Raji (cell line): ENCODE data around the gene NIBAN1.

Source experiments
- POLR2A ChIP-seq: IDR thresholded peaks from 2 replicates; pipeline ENCODE4 v1.6.1; 2011; ENCODE audit warnings: low read depth, low read length, control low read depth; ENCODE audit not compliant: insufficient read depth

NIBAN1 gene

DNA sequence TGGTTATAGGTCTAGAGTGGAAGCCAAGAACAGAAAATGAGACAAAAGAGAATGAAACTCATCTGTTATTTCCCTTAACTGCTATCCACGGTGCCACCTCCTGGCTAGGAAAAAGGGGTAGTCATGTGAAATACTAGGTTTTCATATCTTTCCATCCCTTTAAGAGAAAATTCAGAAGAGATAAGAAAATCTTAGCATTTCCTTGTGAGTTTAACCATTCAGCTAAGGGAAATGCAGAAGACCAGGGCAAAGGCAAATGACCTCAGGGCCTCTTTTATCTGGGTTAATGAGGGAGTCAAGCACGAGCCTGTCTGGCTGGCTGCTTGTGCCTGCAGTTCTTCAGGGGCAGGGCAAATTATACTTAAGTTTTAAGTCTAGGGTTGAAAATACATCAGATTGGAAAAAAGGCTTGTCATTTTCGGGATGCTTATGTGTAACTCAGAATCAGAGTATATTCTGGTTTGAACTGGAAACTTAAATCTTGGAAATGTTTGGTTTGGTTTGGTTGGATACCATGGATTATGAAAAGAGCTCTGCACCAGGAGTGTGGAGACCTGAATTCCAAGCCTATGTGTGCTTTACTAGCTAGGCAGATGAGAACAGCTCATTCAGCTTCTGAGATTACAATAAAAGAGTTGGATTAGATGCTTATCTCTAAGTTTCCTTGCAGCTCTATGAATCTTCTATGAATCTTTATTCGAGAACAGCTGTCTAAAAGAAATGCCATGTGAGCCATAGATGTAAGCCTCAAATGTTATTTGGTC, 19.9 kb downstream of the NIBAN1 start:
- TF ChIP-seq POLR2A: no peak

DNA sequence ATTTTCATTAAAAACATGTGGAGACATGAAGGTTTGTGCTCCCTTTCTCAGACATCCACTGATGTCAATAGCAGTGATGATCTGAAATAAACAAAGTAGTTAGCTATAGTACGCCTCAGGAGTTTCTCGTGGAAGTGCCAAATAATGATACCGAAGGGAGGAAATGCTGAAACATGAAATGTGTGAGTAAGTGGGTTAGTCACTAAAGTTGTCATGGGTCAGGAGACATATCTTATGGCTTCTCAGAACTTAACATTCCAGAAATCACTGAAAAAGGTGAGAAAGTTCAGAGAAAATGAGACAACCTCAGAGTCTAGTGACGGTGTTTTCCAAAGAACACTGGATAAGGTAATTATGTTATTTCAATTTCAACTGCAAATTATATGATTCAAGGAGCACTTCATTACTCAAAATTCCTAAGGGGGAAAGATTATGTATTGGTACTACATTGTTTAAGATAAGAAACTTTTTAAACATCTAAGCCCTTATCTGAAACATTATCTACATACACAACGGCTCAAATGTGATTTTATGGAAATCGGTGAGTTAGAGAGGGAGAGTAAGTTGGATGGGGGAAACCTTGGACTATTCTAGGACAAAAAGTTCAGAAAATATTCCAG, 20.6 kb downstream of the NIBAN1 start:
- TF ChIP-seq POLR2A: no peak

DNA sequence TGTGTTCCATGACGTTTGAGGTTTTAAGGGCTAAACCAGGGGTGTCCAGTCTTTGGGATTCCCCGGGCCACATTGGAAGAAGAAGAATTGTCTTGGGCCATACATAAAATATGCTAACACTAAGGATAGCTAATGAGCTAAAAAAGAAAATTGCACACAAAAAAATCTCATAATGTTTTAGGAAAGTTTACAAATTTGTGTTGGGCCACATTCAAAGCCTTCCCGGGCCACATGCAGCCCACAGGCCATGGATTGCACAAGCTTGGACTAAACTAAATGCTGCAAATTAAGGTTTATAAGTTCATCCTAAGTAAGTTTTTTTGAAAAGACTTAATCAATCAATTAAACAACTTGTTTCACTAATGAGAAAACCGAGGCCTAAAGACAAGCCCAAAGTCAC, 21.9 kb downstream of the NIBAN1 start:
- TF ChIP-seq POLR2A: no peak

DNA sequence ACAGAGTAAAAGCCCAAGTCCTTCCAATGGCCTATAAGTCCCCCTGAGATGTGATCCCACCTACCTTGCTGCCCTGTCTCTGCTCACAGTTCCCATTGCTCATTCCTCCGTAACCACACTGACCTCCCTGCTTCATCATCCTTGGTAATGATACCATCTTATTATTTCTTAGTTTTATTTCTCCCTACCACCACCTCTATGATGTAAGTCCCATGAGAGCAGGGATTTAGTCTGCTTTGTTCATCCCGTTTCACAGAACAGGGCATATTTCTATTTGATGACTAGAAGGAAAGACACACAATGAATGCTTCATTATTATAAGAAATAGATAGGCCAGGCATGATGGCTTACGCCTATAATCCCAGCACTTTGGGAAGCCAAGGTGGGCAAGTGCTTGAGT, 22.5 kb downstream of the NIBAN1 start:
- no peak for TF ChIP-seq POLR2A

DNA sequence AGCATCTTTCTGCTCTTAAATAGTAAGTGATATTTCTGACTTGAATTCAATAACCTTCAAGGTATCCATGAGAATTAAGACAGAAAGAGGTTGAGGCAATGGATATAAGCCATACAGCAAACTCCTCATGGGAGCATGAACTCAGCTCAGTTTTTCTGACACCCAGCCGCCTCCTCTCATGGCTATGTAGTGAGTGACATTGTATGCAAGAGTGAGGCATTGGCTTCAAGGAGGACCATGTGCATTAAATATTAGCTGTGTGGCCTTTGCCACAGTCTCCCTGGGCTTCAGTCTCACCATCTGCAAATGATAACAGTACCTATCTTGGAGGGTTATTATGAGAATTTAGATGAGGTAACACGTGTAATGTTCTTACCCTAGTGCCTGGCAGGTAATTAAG, 23.4 kb downstream of the NIBAN1 start:
- no peak for TF ChIP-seq POLR2A

DNA sequence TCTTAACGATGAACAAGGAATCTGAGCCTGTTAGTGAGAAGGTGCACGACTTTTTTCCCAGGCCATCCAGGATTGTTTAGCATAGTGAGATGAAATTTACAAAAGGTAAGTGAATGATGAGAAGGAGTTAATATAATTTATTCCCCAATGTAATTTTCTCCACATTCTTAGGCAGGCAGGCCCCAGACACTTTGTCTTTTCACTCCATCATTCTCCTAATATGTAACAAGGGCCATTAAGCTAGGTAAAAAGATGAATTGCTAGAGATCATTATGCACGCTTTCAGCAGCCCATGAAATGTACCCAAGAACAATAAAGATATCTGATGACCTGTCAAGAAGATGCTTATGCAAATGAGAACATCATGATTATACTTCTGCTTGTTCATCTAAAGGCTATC, 24.1 kb downstream of the NIBAN1 start:
- no peak for TF ChIP-seq POLR2A

DNA sequence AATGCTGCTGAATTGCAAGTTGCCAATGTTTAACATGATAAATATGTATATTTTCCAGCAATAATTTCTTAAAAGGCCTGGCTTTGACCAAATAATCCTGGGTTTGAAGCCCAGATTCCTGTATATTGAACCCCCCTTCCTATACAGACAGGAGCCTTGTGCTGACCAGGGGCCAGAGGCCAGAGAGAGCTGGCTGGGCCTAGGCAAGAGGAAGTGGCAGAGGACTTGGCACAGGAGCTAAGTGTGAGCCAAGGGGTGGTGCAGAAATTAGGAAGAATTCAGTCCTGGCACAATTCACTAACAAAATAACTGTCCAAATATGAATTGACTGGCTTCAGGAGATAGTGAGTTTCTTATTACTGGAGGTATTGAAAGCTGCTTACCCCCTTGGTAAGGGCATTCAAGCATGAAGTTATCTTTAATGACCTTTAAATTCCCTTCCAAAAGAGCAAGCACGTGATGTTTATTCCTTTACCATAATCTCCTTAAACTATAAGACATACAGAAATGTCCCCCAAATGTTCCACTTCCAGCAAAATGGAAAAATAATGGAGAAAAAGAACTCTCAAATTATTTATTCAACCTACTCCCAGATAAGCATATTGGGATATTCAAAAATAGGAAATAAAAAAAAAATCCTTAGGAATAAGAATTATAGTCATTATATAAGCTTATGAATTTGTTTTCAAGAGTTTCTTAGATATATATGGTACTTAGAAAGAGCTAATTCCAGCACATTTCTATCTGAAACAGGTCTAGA, 26.6 kb downstream of the NIBAN1 start:
- no peak for TF ChIP-seq POLR2A

DNA sequence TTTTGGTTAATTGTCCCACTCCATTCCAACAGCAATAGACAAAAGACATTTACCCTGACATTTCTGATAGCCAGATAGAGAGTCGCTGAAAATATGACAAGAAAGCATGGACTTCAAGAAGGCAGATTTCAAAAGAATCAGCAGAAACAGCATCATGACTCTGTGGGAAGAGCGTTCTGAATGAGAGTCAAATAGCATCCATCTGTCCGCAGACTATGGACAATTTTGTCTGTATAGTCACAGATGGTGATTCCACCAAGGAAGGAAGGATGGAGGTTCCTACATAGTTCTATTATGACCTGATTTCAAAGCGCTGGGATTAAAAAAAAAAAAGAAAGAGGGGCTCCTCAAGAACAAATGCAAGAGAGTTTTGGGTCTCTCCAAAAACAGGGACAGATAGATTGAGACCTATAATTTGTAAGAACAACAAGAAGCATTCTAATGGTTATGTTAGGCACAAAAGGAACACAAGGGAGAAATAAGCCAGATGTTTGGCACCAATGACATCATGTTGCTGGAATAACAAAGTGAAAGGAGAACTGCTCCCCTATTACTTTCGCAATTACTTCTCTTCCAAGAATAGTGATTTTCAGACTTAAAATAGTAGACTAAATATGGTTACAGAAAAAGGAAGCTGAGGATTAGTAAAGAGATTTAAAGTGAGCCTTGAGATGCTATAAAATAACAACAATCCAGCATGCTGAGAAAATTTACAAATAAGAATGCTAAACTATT, 28.5 kb downstream of the NIBAN1 start:
- no peak for TF ChIP-seq POLR2A

DNA sequence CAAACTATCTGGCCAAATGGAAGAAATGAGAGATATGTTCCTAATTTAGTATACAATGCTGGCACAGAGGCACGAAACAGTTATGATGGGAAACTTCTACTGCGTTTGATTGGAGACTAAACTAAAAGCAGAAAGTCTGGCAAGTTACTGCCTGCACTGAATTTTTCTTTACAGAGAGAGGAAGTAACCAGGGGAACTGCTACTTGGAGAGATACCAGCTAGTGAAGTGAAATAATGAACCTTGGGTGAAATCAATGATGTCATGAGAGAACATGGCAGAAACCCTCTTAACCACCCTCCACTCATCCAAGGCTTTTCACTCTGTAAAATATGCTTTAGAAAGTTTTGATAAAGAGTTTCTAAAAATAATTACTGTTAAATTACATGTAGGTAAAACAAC, 29.3 kb downstream of the NIBAN1 start:
- TF ChIP-seq POLR2A: no peak

DNA sequence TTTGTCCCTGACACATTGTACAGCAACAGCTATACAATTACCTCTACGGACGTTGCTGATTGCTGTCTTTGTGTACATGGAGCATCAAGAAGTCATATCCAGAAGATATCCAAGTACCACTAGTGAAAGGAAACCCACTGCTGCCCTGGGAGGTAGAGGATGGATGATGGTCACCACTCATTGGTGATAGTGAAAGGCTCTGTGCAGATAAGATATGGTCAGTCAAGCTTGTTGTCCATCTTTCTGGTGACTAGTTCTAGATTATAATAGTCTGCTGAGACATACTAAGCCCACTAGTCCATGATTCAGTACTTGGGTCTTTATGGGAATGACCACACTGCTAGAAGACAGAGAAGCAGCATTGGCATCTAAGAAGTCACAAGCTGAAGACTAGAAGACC, 30.3 kb downstream of the NIBAN1 start:
- no peak for TF ChIP-seq POLR2A

DNA sequence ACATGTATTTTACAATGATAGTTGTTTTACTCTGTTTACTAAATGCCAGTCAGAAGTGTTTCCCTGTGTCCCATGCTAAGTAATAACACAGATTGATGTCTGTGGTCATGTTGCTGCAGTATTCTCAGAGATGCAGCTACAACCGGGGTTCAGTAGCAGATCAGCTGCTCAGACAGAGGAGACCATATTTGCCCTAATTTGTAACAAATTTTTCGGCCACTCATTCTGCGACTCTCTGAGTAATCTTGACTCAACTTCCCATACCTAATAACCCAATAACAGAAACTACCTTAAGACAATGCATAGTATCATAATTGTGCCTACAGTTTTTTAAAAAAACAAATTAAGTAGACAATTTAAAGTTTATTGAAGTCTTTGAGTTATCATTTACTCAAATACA, 32.6 kb downstream of the NIBAN1 start:
- no peak for TF ChIP-seq POLR2A

DNA sequence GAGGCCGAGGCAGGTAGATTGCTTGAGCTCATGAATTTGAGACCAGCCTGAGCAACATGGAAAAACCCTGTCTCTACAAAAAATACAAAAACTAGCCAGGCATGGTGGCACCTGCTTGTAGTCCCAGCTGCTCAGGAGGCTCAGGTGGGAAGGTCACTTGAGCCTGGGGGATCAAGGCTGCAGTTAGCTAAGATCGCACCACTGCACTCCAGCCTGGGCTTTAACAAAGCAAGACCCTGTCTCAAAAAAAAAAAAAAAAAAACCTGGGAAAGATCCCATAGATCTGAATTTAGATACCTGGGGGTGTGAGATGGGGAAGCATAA, 32.9 kb downstream of the NIBAN1 start:
- no peak for TF ChIP-seq POLR2A

DNA sequence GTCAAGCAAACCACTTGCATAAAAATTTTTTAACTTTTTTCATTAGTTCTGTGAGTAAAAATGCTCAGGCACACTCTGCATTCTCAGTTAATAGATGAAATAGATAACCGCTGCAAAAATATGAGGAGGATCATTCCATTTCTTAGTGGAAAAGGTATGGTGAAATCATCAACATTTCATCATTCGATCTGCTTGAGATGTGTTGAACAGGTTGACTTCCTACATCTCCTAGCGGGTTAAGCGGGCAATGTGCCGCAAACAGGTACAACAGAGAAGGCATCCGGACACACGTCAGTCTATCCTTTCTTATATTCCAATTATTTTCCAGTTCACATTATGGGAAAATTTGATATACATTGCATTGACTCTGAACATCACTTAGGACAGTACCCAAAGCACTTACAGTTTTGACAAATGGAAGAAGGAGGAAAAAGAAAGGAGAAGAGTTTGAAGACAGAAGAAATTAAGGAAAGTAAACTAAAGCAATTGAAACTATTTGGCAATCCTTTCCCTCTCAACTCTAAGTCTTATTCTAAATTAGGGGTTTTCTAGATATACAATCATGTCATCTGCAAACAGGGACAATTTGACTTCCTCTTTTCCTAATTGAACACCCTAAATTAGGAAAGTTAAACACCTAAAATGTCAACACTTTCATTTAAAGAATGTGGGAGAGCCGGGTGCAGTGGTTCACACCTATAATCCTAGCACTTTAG, 33.5 kb downstream of the NIBAN1 start:
- no peak for TF ChIP-seq POLR2A

DNA sequence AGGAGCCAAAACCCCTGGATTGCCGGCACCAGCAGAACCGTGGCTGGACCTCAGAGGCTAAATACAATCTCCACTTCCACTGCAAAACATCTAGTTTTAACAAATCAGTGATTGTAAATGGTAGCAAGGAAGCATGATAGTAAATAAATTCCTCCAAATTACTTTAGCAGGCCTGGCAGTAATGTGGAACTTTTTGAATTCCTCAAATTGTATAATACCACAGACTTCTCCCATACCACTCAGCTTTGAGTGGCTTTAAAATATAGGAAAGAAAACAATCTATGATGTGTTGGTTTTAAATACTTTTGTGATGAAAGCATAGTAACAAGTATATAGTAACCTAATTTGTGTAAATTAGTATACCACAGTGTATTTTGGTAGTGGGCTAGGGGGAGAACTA, 34.1 kb downstream of the NIBAN1 start:
- TF ChIP-seq POLR2A: no peak

DNA sequence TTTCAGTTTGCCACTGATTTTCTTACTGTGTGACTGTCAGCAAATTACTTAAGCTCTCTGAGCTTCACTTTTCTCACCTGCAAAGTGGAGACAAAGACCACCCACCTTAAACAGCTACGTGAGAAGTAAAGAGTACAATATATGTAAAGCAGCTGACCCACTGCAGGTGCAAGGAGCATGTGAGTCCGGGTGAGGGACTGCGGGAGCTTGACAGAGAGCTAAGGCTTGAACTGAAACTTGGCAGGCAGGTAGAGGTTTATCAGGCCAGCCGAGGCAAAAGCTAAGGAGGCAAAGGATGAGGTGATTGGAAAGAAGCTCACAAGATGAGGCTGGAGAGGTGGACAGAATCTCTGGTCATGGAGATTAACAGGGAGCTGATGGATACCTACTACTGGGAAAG, 36.6 kb downstream of the NIBAN1 start:
- TF ChIP-seq POLR2A: no peak
